Loucy (cell line): ENCODE data around the gene SMARCAL1.

Experiments
- EZH2phosphoT487 ChIP-seq: fragments of 200-600 bp; IDR thresholded peaks from 2 replicates; pipeline ENCODE4 v1.6.1; 2018; ENCODE audit warnings: antibody characterized with exemption, mild to moderate bottlenecking, moderate library complexity, borderline replicate concordance
- TF ChIP-seq, protein P1 (sequence below): fragments of 200-600 bp; sonication (generic); conservative IDR thresholded peaks from 2 replicates; pipeline ENCODE4 v1.5.1; 2014; ENCODE audit warnings: mild to moderate bottlenecking, antibody characterized with exemption, low read length

- TF ChIP-seq, protein P1, sequence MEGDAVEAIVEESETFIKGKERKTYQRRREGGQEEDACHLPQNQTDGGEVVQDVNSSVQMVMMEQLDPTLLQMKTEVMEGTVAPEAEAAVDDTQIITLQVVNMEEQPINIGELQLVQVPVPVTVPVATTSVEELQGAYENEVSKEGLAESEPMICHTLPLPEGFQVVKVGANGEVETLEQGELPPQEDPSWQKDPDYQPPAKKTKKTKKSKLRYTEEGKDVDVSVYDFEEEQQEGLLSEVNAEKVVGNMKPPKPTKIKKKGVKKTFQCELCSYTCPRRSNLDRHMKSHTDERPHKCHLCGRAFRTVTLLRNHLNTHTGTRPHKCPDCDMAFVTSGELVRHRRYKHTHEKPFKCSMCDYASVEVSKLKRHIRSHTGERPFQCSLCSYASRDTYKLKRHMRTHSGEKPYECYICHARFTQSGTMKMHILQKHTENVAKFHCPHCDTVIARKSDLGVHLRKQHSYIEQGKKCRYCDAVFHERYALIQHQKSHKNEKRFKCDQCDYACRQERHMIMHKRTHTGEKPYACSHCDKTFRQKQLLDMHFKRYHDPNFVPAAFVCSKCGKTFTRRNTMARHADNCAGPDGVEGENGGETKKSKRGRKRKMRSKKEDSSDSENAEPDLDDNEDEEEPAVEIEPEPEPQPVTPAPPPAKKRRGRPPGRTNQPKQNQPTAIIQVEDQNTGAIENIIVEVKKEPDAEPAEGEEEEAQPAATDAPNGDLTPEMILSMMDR, result no peak
- no peak for TF ChIP-seq EZH2phosphoT487
These were observed 53.4 kb downstream of the SMARCAL1 start for GRCh38 chr2:216465579-216466195.
